Colonic mucosa (tissue), 4 donors: Measurements from ENCODE around the gene LINC00237. TPM values are rescaled to one million over a fixed set of nuclear protein-coding genes. Genes with fewer than 3 reads are reported as not detected.

ENCODE experiments used
- DNase-seq: peaks from one replicate; pipeline ENCODE4 v3.0.0-alpha.2; 2020
- H3K27ac ChIP-seq: fragments of 200-600 bp; one replicate; pipeline ENCODE4 v1.8.0; 2021
- H3K27me3 ChIP-seq: fragments of 200-600 bp; one replicate; pipeline ENCODE4 v1.8.0; 2021
- H3K36me3 ChIP-seq: fragments of 200-600 bp; one replicate; pipeline ENCODE4 v1.8.0; 2021
- H3K4me1 ChIP-seq: fragments of 200-600 bp; one replicate; pipeline ENCODE4 v1.8.0; 2021; ENCODE audit warnings: mild to moderate bottlenecking
- H3K4me3 ChIP-seq: fragments of 200-600 bp; one replicate; pipeline ENCODE4 v1.8.0; 2021
- H3K9ac ChIP-seq, 2 donors: one replicate each; pipeline ENCODE4 v1.7.0; 2013; ENCODE audit warnings: control low read depth in 2 of 2, low read depth in 2 of 2, low read length in 2 of 2
- H3K9me3 ChIP-seq: fragments of 200-600 bp; one replicate; pipeline ENCODE4 v1.8.0; 2021
- intact Hi-C: fragments of 100-400 bp; cut with DNase I; formaldehyde crosslinking; loops from one replicate; pipeline ENCODE4 v1.14.1; 2022
- total RNA-seq, 2 donors: library from RNA; stranded (reverse); fragmentation: NEBNext Ultra II Directional in 1 of 2; extraction: Animal tissue kit (Norgen Biotek cat#: 25700) in 1 of 2; gene quantifications; one replicate each; pipeline ENCODE4 v1.2.1, GENCODE V29; 2021
- TF ChIP-seq, protein P1 (sequence below): fragments of 200-600 bp; IDR thresholded peaks from one replicate; pipeline ENCODE4 v1.8.0; 2022; ENCODE audit warnings: antibody characterized with exemption, mild to moderate bottlenecking
- donor health status: healthy.
- donor health status: DM: no; HTN: no; CAD: no.
- donor health status: DM: no; HTN: no; CAD: no.

The LINC00237 gene
- not detected for total RNA-seq

DNA sequence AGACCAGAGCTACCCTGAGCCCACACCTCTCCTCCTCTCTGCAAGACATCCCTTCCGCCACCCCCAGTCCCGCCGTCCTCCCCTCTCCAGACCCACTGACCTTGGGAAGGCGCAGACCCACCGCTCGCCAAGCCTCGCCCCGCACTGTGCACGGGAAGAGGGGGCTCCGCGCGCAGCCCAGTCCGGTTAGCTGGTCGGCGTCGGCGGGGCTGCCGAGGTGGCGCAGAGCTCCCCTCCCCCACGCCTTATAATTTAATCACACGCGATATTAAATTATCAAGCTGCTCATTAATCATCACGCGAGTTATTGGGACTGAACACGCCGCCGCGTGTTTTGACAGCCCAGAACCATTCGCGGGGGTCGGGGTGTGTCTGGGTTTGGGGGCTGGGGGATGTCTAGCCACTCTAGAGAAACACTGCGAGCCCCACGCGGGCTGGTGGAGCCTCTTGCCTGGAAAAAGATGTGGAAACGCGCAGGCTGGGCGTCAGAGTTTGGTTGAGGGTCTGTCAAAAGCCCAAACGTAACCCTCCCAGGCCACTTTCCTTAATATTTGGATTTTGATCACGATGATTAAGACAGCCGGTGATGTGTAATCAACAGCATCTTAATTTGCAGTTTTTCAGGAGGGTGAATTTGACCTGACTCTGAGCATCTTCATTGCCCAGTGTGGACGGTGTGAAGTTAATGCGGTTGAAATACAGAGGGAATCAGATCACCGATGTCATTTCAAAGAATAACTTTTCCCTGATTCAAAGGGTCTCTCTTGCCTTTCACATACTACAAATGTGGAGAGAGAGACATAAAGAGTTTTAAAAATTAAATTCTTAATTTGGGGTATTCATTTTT lies at the start of gene LINC00237:
LINC00237 (minus strand) TSS at position 188 of the 847 bp plus-strand sequence.
- Histone ChIP-seq H3K4me3 (no peak within 1 kb of the TSS), H3K27me3 (peaks cover 62% of the 10 kb centered on the region), H3K27ac (no peak within 1 kb of the TSS), H3K9me3 (no peaks in the 10 kb centered on the region), H3K36me3 (no peaks in the 10 kb centered on the region), H3K9ac (no peak within 1 kb of the TSS), H3K4me1 (peaks cover 12% of the 10 kb centered on the region)
- TF ChIP-seq, protein P1, sequence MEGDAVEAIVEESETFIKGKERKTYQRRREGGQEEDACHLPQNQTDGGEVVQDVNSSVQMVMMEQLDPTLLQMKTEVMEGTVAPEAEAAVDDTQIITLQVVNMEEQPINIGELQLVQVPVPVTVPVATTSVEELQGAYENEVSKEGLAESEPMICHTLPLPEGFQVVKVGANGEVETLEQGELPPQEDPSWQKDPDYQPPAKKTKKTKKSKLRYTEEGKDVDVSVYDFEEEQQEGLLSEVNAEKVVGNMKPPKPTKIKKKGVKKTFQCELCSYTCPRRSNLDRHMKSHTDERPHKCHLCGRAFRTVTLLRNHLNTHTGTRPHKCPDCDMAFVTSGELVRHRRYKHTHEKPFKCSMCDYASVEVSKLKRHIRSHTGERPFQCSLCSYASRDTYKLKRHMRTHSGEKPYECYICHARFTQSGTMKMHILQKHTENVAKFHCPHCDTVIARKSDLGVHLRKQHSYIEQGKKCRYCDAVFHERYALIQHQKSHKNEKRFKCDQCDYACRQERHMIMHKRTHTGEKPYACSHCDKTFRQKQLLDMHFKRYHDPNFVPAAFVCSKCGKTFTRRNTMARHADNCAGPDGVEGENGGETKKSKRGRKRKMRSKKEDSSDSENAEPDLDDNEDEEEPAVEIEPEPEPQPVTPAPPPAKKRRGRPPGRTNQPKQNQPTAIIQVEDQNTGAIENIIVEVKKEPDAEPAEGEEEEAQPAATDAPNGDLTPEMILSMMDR = no peak
- intact Hi-C loops = no loop called here
- DNase-seq = no peak

DNA sequence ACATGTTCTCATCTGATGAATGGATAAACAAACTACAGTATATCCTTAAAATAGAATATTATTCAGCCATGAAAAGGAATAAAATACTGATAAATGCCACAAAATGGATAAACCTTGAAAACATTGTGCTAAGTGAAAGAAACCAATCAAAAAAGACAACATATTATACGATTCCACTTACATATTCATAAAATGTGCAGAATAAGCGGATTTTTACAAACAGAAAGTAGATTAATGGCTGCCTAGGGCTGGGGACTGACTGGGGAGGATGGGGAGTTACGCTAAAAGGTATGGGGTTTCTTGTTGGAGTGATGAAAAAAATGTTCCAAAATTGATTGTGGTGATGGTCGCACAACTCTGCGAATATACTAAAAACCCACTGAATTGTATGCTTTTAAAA lies 49.1 kb upstream of the LINC00237 start:
- intact Hi-C loops = no loop called here
- no peak overlapping the region for H3K27ac ChIP-seq
- H3K36me3 ChIP-seq = no peaks in the 10 kb centered on the region
- H3K9me3 ChIP-seq = no peaks in the 10 kb centered on the region
- no peak overlapping the region for H3K9ac ChIP-seq
- no peaks in the 10 kb centered on the region for H3K4me1 ChIP-seq
- TF ChIP-seq, protein P1 = no peak
- no peak for DNase-seq
- H3K27me3 ChIP-seq = no peaks in the 10 kb centered on the region
- no peak overlapping the region for H3K4me3 ChIP-seq

DNA sequence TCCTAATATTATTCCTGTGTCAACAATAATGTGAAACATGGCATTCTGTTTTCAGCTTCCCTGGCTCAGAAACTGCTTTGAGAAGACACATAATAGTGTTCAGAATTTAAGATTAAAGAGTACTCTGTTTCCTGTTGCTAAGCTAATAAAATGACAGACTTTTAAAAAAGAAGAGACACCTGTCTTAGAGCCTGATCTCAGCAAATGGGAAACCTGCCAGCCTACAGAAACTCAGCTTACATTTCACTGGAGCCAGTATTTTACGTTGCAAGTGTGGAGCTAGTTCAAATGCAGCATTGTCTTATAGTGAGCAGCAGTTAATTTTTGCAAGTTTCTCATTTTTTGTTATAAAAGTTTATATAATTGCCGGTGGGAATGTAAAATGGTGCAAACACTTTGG lies 48.5 kb upstream of the LINC00237 start:
- Histone ChIP-seq H3K27me3 (no peaks in the 10 kb centered on the region), H3K36me3 (no peaks in the 10 kb centered on the region), H3K27ac (no peak overlapping the region), H3K9ac (no peak overlapping the region), H3K4me3 (no peak overlapping the region), H3K4me1 (no peaks in the 10 kb centered on the region), H3K9me3 (no peaks in the 10 kb centered on the region)
- intact Hi-C loops = no loop called here
- no peak for DNase-seq
- TF ChIP-seq, protein P1 = no peak

DNA sequence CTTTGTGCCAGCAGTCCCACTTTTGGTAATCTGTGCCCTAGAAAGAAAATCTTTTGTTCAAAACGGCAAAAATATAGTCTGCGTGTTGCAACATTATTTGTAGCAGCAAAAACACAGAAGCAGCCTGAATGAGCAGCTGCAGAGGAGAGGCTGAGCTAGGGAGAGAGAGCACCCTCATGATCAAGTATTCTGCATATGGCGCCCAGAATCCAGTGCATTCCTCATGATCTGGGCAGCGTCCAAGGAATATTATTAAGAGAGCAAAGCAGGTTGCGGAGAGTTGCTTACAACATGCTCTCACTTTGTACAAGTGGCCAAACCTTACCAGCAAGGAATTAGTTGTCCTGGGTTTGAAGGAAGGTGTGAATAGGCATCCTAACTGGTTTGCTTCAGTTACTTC lies 45.6 kb upstream of the LINC00237 start:
- intact Hi-C loops = no loop called here
- Histone ChIP-seq H3K4me3 (no peak overlapping the region), H3K36me3 (no peaks in the 10 kb centered on the region), H3K27me3 (no peaks in the 10 kb centered on the region), H3K9ac (no peak overlapping the region), H3K9me3 (no peaks in the 10 kb centered on the region), H3K27ac (no peak overlapping the region), H3K4me1 (no peaks in the 10 kb centered on the region)
- DNase-seq = no peak
- TF ChIP-seq, protein P1 = no peak

DNA sequence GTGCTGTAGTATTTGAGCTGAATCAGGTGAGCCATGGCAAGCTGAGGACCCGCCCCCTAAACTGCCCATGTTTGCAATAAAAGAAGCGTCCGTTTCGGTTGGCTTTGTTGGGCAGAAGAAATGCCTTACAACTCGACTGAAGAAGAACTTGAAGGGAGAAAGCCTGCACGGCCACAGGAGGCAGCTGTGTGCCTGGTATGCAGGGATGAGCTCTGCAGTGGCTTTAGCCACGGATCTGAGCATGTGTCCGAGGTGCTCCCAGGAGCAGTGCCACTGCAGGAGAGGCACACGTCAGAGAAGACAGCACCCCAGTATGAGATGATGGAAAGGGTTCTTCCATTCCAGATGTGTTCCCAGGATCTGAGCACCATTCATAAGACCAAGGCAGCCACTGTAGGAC lies 43.2 kb upstream of the LINC00237 start:
- H3K36me3 ChIP-seq = no peaks in the 10 kb centered on the region
- no peak overlapping the region for H3K27ac ChIP-seq
- no peaks in the 10 kb centered on the region for H3K27me3 ChIP-seq
- TF ChIP-seq, protein P1 = no peak
- no peaks in the 10 kb centered on the region for H3K4me1 ChIP-seq
- H3K9me3 ChIP-seq = no peaks in the 10 kb centered on the region
- intact Hi-C loops = no loop called here
- no peak overlapping the region for H3K9ac ChIP-seq
- no peak overlapping the region for H3K4me3 ChIP-seq
- DNase-seq = no peak
